Hepatocyte (in vitro differentiated cells): ENCODE results near the gene SPSB4. TPM values are rescaled to one million over a fixed set of nuclear protein-coding genes. Genes with fewer than 3 reads are reported as not detected.

ENCODE experiments used
- DNase-seq: peaks from one replicate; pipeline ENCODE4 v3.0.0-alpha.2; 2016; ENCODE audit warnings: low spot score
- H2AFZ ChIP-seq: fragments of 200-600 bp; sonication (generic); 2 replicates; pipeline ENCODE4 v1.6.0; 2016; ENCODE audit warnings: antibody characterized with exemption, mild to moderate bottlenecking
- H3K27ac ChIP-seq: fragments of 200-600 bp; sonication (generic); 2 replicates; pipeline ENCODE4 v1.5.1; 2016; ENCODE audit warnings: mild to moderate bottlenecking
- H3K27me3 ChIP-seq: fragments of 200-600 bp; sonication (generic); 2 replicates; pipeline ENCODE4 v1.6.1; 2016
- H3K36me3 ChIP-seq: fragments of 200-600 bp; sonication (generic); replicated peaks from 2 replicates; pipeline ENCODE4 v1.5.1; 2016; ENCODE audit warnings: low read depth; ENCODE audit not compliant: insufficient read depth
- H3K4me1 ChIP-seq: fragments of 200-600 bp; sonication (generic); 2 replicates; pipeline ENCODE4 v1.5.1; 2016; ENCODE audit warnings: mild to moderate bottlenecking, moderate library complexity; ENCODE audit not compliant: insufficient read depth
- H3K4me2 ChIP-seq: fragments of 200-600 bp; sonication (generic); 2 replicates; pipeline ENCODE4 v1.6.0; 2016
- H3K4me3 ChIP-seq: fragments of 200-600 bp; sonication (generic); 2 replicates; pipeline ENCODE4 v1.5.1; 2016; ENCODE audit warnings: mild to moderate bottlenecking
- H3K79me2 ChIP-seq: fragments of 200-600 bp; sonication (generic); 2 replicates; pipeline ENCODE4 v1.6.0; 2017; ENCODE audit warnings: mild to moderate bottlenecking
- H3K9me2 ChIP-seq: fragments of 200-600 bp; sonication (generic); replicated peaks from 2 replicates; pipeline ENCODE4 v1.6.0; 2017; ENCODE audit warnings: mild to moderate bottlenecking; ENCODE audit not compliant: insufficient read depth
- H3K9me3 ChIP-seq: fragments of 200-600 bp; sonication (generic); 2 replicates; pipeline ENCODE4 v1.5.1; 2016; ENCODE audit warnings: low read depth, mild to moderate bottlenecking
- H4K20me1 ChIP-seq: fragments of 200-600 bp; sonication (generic); 2 replicates; pipeline ENCODE4 v1.6.0; 2016; ENCODE audit warnings: mild to moderate bottlenecking; ENCODE audit not compliant: insufficient read depth, poor library complexity, severe bottlenecking
- EZH2 ChIP-seq: fragments of 200-600 bp; sonication (generic); IDR thresholded peaks from 2 replicates; pipeline ENCODE4 v1.6.1; 2016; ENCODE audit warnings: antibody characterized with exemption, mild to moderate bottlenecking, borderline replicate concordance
- EZH2phosphoT487 ChIP-seq: fragments of 200-600 bp; sonication (generic); IDR thresholded peaks from one replicate; pipeline ENCODE4 v1.6.1; 2018; ENCODE audit warnings: antibody characterized with exemption, mild to moderate bottlenecking, low read depth, moderate library complexity; ENCODE audit not compliant: unreplicated experiment, severe bottlenecking
- WGBS: methylation state at CpG from one replicate; pipeline ENCODE4 v1.1.6; 2016; ENCODE audit warnings: low lambda C conversion rate; ENCODE audit errors: missing lambda C conversion rate; 5-methylcytosine and 5-hydroxymethylcytosine counted together
- polyA plus RNA-seq: library from polyadenylated mRNA; unstranded; fragments of >200 nt; fragmentation: Nextera tagmentation; extraction: Ambion mirVana; gene quantifications from 2 replicates; pipeline ENCODE4 v1.2.1, GENCODE V29; 2016
- total RNA-seq: library from RNA; depleted of rRNA; stranded (reverse); fragments of >200 nt; gene quantifications from 2 replicates; pipeline ENCODE4 v1.2.3, GENCODE V29; 2014
- TF ChIP-seq, protein P1 (sequence below): fragments of 200-600 bp; sonication (generic); IDR thresholded peaks from 2 replicates; pipeline ENCODE4 v1.5.1; 2016; ENCODE audit warnings: antibody characterized with exemption, mild to moderate bottlenecking; ENCODE audit not compliant: poor library complexity

SPSB4 gene
- total and polyA plus RNA-seq, 2 experiments from 2014 or later: 1.0 to 1.3 TPM

DNA sequence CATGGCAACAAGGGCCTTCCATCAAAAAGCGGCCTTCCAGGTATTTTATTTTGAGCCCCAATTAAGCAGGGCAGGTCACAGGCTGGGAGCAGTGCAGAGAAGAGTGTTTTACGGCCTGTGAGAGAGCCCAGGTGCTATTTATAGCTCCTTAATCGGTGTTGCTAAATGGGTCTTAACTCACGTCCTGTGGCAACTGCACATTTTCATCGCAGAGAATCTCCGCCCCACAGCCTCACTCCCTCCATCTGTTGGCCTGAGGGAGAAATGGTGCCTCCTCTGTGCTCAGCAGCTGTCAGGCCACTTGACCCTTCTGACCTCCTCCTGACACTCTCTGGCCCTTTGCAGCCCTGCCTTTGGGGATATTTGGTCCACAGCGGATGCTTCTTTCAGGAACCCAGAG is 58.6 kb downstream of the SPSB4 start:
- Histone ChIP-seq H3K79me2 (no peaks in the 10 kb centered on the region), H3K9me2 (no peaks in the 10 kb centered on the region), H3K27ac (no peak overlapping the region), H3K4me2 (no peak overlapping the region), H3K4me3 (no peak overlapping the region), H3K36me3 (no peaks in the 10 kb centered on the region), H2AFZ (no peak overlapping the region), H3K9me3 (no peaks in the 10 kb centered on the region), H3K27me3 (no peaks in the 10 kb centered on the region), H4K20me1 (no peaks in the 10 kb centered on the region), H3K4me1 (no peaks in the 10 kb centered on the region)
- WGBS: 65% methylated on average over 7 of the region's 7 CpGs
- TF ChIP-seq EZH2phosphoT487 (no peak), EZH2 (no peak)
- TF ChIP-seq, protein P1, sequence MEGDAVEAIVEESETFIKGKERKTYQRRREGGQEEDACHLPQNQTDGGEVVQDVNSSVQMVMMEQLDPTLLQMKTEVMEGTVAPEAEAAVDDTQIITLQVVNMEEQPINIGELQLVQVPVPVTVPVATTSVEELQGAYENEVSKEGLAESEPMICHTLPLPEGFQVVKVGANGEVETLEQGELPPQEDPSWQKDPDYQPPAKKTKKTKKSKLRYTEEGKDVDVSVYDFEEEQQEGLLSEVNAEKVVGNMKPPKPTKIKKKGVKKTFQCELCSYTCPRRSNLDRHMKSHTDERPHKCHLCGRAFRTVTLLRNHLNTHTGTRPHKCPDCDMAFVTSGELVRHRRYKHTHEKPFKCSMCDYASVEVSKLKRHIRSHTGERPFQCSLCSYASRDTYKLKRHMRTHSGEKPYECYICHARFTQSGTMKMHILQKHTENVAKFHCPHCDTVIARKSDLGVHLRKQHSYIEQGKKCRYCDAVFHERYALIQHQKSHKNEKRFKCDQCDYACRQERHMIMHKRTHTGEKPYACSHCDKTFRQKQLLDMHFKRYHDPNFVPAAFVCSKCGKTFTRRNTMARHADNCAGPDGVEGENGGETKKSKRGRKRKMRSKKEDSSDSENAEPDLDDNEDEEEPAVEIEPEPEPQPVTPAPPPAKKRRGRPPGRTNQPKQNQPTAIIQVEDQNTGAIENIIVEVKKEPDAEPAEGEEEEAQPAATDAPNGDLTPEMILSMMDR: no peak
- DNase-seq: no peak

DNA sequence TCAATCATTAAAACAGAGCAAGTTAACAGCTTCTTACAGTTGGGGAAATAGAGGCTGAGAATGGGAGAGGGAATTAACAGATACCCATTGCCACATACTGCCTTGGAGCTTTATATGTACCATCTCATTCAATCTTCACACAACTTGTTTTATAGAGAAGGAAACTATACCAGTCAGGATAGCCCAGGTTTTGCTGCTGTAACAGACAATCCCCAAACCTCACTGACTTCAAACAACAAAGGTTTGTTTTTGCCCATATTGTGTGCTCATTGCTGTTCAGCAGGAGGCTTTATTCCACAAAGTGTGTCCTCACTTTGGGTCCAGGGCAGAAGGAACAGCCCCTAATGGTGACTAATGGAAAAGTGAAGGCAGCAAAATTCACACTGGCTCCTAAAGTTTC is 59.2 kb downstream of the SPSB4 start:
- Histone ChIP-seq H3K9me3 (no peaks in the 10 kb centered on the region), H3K9me2 (no peaks in the 10 kb centered on the region), H3K27me3 (no peaks in the 10 kb centered on the region), H4K20me1 (no peaks in the 10 kb centered on the region), H3K4me2 (no peak overlapping the region), H3K27ac (no peak overlapping the region), H3K4me1 (no peaks in the 10 kb centered on the region), H3K4me3 (no peak overlapping the region), H3K79me2 (no peaks in the 10 kb centered on the region), H3K36me3 (no peaks in the 10 kb centered on the region), H2AFZ (no peak overlapping the region)
- no peak for TF ChIP-seq EZH2phosphoT487
- TF ChIP-seq, protein P1: no peak
- TF ChIP-seq EZH2: no peak
- DNase-seq: no peak

GRCh38 chr3:141111364-141112155 is 60.4 kb downstream of the SPSB4 start:
- Histone ChIP-seq H4K20me1 (no peaks in the 10 kb centered on the region), H3K27me3 (no peaks in the 10 kb centered on the region), H3K4me2 (no peak overlapping the region), H3K4me1 (no peaks in the 10 kb centered on the region), H3K36me3 (no peaks in the 10 kb centered on the region), H3K27ac (no peak overlapping the region), H3K4me3 (no peak overlapping the region), H3K9me2 (no peaks in the 10 kb centered on the region), H2AFZ (no peak overlapping the region), H3K9me3 (no peaks in the 10 kb centered on the region), H3K79me2 (no peaks in the 10 kb centered on the region)
- DNase-seq: no peak
- WGBS: 94% methylated on average over 12 of the region's 12 CpGs
- no peak for TF ChIP-seq EZH2phosphoT487
- no peak for TF ChIP-seq EZH2
- TF ChIP-seq, protein P1: no peak
